DMS153 treated with DMSO at 0.1 percent for 48 hours (cell line): ENCODE measurements around the gene TRAF1.

Source experiments
- DNase-seq: peaks from one replicate; lab custom pipeline; 2025; ENCODE audit not compliant: unreplicated experiment; lab: John Stamatoyannopoulos, UW

TRAF1 gene

DNA sequence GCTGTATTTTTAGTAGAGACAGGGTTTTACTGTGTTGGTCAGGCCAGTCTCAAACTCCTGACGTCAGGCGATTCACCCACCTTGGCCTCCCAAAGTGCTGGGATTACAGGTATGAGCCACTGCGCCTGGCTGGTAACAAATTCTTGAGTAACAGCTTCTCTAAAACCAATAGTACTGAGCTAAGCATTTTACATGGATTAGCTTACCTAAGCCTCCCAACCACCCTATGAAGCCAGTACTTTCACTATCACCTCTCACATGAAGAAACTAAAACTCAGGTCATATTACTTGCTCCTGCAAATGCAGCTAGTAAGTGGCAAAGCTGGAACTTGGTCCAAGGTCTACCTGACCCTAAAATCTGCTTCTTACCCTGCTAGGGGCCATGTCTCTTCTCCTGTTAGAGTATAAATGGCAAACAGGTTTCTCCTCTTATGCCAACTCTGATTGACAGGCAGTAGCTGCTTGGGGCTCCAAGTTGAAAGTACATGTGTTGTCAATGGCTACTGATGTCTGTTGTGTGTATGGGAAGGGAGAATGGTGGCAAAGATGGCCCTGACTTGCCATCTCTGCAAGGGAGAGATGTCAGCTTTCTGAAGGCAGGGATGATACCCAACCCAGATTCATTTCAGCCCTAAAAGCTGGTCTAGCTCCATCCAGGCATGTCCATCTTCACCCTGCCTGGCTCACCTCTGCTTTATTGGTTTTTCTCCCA is 53.6 kb downstream of the TRAF1 start:
- no peak for DNase-seq

DNA sequence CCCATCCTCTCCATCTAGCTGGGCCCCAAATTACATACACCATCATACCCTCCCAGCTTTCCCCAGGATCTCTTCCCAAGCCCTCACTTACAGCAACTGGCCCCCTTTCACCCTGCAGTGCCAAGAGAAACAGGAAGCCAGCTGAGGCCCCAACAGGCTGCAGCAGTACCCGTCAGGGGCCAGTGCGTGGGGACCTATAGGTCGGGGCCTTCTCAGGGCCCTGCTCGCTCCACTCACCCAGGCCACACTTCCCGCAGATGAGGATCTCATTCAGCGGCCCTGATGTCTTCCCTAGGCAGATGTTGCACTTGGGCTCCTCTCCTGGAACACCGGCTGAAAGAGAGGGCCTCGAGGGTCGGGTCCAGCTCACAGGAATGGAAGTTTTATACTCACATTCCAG is 56.4 kb downstream of the TRAF1 start:
- no peak for DNase-seq

DNA sequence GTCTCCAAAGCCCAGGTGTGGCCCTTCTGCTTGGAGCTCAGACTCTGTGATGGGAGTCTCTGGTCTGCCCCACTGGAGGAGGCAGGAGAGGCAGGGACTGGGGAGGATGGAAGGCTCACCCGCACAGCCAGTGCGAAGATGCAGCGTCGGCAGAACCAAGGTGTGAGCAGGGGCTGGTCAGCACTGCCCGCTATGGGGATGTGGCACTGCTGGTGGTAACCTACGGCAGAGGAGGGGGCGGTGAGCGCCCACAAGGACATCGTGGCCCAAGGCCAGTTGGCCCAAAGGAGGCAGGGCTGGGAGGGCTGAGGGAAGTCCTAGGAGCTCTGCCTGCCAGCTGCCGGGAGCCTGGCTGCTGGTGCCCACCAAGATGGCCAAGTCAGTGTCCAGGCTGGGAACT is 56.9 kb downstream of the TRAF1 start:
- no peak for DNase-seq

DNA sequence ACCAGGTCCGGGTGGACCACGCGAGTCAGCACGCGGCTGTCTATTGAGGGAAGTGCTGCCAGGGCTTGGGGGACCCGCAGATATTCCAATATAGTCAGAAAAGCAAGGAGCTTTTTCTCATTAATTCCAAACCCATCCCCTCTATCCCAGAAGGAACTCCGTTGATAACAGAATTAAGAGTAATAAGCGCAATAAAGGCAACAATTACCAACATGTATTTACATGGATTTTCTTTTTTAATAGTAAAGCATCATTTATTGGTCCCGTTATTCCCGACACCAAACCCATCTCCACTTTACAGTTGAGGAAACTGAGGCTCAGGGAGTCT is 57.3 kb downstream of the TRAF1 start:
- DNase-seq, result no peak

DNA sequence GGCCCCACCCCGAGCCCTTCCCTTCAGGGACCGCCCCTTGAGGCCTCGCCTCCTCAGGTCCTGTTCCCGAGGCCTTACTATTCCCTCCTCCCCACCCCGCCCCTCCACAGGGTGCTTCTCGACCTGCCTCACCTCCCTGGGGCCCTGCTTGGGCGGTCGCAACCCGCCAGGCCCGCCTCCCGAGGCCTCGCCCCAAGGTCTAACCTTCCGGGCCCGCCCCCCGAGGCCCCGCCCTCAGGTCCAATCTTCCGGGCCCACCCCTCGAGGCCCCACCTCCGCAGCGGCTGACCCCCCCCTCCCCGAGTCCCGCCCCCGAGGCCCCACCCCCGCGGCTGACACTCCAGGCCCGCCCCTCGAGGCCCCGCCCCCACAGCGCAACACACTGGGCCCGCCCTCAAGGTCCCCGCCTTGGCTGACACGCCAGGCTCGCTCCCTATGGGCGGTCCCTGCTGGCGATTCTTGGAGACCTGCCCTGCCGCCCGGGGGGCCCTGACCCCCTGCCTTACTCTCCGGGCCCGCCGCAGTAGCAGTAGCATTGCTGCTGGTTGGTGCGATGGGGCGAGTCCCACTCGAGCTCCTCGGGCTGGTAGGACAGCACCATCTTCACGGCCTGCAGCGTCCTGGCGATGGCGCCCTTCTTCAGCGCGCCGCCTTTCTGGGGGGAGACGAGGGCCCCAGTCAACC is 57.8 kb downstream of the TRAF1 start:
- DNase-seq, result peak; percentile 89

DNA sequence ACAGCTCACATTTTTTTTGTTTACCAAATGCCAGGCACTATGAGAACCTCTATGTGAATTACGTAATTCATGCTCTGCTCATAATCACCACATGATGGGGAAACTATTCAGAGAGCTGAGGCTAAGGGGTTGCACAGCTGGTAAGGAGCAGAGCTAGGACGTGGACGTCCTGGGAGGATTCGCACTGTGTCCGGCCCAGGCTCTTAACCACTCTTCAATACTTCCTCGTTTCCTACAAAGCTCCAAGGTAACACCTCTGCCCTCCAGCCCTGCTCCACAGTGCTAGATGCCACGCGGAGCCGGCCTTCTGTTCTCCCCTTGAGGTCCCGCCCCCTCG is 58.3 kb downstream of the TRAF1 start:
- DNase-seq, result no peak

DNA sequence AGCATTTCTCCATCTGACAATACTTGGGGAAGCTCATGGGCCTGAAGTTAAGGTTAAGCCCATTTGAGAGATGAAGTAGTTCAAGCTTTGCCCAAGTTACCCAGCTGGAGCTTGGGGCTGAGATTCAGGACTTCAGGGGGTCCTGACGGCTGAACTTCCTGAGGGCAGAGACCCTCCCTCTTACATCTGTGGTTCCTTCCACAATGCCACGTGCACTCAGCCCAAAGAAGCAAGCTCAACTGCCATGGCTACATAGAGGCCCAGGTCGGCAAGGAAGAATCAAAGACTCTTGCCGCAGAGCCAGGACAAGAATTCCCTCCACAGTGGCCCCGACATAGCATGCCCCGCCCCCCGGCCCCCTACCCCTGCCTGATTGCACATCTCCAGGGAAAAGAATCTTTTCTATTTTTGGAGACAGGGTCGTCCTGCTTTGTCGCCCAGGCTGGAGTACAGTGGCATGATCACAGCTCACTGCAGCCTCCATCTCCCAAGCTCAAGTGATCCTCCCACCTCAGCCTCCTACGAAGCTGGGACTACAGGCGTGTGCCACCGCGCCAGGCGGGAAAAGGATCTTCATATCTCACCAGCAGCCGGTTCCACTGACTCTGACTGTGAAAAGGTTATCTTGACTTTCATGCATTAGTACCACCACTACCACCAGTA is 58.8 kb downstream of the TRAF1 start:
- no peak for DNase-seq

DNA sequence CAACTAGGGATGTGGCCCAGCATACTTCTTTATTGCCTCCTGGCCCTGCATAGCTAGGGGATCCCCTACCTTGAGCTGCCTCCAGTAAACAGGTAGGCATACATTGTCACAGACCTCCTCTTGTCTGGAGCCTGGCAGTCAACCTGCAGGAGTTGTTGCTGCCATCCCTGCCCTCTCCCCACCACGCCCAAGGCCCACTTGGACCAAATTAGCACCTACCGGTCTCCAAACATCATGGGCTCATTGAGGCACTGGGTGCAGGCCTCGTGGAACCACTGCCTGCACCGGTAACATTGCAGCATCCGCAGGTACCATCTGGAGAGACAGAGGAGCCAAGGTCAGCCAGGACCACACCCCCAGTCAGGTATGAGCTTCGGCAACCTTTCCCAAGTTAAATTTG is 59.9 kb downstream of the TRAF1 start:
- DNase-seq, result no peak

DNA sequence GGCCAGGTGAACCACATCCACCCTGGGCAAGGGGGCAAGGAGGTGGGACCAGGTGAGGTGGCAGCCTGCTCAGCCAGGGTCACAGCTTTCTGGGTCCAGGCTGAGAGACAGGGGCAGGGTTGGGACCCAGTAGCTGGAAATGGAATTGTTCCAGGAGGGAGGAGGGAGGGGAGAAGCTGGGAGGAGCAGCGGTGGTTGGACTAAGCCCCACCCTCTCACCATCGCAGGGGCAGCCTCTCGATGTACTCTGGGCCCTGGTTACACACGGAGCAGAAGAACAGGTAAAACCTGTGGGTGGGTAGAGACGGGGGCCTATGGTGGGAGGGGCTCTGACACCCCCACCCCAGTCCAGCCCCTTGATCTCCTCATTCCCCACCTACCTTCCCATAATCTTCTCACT is 60.8 kb downstream of the TRAF1 start:
- DNase-seq, result no peak

DNA sequence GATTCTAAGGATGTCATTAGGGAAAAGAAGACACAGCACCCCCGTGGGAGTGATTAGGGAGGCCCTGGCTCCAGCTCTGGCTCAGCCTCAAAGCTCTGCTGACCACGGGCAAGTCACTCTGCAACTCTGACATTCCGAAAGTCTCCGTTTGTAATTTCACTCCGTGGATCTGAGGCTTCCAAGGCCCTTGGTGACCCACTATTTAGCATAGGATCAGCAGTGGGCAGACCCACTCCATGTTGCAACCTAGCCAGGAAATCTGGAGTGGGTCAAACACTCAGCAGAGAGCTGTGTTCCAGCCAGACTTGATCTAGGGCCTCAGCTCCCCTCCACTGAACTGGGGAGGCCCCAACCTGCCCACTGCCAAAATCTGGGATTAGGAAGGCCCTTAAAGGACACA is 61.4 kb downstream of the TRAF1 start:
- DNase-seq, result no peak

DNA sequence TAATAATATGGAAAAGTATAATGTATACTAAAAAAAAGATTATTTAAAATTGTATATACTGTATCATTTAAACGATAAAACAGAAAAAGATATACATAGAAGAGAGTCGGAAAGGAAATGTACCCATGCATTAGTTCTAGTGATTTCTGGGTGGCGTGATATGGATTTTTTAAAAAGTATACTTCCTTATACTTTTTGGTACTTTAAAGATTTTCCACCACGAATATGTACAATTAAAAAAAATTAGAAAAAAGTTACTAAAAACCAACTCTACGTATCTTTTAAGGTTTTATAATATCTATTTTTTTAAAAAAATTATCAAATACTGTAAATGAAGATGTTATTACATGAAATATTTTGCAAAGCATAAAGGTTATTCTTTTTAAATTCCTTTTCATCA is 61.9 kb downstream of the TRAF1 start:
- DNase-seq, result no peak

DNA sequence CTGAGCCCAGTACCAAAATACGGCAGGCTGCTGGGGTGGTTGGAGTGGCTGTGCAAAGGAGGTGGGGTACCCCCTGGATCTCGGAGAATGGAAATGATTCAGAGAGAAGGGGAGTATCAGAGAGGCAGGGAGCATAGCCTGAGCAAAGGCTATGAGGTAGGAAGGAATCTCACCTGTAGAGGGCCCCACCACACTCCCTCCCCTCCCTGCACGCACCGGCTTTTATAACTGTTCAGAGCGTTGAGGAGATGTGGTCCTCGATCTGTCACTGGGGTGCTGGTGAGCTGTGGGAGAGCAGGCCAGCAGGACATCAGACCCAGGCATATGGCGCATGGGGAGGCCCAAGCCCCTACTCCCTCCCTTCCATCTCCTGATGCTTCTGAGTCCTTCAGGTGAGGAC is 62.8 kb downstream of the TRAF1 start:
- DNase-seq, result no peak

DNA sequence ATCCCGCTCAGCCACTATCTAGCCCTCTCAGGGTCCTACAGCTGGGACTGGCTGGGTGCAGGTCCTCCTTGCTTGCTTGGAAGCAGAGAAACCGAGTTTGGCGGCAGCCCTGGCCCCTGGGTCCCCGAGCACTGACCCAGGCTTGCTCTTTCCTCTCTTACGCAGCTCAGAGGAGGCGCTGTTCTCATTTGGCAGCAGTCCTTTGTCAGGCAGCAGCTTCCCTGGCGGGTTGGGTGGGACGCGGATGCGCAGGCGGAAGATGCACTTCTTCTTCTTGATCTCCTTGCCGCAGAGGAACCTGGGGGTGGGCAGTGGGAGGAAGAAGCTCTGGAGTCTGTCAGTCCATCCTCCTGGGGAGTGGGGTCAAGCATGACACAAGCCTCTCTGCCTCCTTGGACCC is 64.1 kb downstream of the TRAF1 start:
- DNase-seq, result no peak

DNA sequence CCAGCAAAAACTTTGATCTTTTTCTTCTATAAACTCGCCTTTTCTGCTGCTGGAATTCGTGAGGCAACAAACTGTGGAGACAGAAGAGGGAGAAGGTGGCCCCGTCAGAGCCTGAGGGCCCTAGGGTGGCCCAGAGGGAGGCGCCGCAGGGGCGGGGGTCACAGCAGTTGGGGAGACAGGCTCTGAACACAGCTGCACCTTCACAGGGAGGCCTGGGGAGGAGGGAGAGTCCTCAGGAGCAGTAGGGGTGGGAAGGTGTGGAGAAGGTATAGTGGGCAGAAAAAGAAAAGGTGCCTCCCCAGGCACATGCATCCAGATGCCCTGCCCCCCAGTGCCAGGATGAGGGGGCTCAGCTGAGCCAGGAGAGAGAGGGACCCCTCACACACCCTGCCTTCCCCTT is 64.7 kb downstream of the TRAF1 start:
- no peak for DNase-seq

DNA sequence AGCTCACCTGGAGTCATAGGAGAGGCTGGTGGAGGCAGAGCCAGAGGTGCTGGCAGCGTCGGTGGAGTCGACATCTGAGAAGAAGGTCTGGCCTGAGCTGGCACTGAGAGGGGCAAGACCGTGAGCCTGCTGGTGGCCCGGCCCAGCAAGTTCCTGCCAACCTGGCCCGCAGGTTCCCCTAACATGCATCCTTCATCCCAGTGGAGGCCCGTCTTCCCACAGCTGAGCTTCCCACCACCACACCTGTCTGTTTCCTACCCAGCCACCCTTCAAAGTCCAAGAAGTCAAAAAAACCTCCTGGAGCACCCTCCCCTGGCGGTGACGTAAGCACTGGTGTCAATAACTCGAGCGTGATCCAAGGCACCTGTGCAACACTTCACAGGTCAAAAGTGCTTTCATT is 66.5 kb downstream of the TRAF1 start:
- no peak for DNase-seq

DNA sequence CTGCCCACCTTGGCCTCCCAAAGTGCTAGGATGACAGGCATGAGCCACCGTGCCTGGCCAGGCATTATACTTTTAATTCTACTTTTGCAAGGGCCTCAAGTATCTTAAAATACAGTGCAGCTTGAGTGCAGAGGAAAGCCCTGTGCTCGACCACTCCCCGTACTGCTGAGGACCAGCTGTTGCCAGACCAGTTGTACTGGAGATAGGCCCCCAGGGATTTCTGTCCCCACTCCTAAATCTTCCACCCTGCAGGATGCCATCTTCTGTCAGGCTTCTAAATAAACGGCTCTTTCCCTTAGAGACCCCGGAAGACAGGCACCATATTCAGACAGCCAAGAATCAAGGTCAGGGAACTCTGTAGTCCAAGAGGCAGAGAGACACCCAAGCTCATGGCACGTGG is 67.2 kb downstream of the TRAF1 start:
- no peak for DNase-seq

DNA sequence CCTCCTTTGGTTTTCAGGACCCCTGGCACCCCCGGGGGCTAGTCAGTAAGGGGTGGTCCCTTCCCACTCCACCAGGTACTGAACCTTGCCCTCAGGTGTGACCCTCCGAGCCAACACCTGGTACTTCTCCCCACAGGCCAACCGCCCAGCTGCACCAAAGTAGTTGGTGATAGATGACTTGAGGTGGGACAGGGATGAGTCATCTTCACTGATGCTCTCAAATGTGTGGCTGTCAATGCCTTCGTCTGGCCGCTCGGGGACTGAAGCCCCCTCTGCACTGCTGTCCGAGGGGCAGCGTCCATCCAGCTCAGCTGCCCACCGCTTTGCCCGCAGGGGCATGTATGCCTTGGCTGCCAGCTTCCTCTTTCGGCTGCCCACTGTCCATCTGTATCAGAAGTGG is 68.7 kb downstream of the TRAF1 start:
- no peak for DNase-seq

DNA sequence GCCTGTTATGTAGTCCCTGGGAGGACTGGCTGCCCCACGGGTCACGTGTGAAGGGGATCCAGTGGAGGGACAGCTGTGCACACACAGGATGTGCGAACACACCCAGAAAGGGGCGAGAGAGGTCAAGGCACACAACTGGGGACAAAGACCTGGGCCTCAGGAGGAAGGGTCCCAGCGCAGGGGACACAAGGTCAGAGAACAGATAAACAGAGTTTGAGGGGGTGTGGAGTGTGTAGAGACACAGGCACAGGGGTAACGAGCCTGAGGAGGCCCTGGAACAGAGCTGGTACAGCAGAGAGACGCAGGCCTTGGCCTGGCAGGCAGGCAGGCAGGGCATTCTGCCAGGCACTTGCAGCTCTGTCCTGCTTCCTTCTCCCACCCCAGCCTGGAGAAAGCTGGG is 69.1 kb downstream of the TRAF1 start:
- no peak for DNase-seq

DNA sequence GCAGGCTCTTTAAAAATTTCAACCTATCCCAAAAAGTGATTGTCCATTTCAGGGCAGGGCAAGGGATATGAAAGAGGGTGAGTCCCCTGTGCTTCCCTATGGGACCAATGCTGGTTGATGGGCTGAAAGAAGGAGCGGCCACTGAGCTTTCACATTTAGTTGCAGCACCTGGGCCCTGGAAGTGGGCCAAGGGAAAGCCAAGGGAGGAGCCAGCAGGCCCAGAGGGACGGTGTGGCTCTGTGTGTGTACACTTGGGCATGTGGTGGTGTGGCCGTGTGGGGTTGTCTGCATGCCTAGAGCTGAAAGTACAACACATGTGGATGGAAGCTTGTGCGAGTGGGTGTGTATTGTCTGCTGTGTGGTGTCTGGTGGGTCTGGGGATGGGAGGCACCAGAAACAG is 69.9 kb downstream of the TRAF1 start:
- DNase-seq, result peak; percentile 31

DNA sequence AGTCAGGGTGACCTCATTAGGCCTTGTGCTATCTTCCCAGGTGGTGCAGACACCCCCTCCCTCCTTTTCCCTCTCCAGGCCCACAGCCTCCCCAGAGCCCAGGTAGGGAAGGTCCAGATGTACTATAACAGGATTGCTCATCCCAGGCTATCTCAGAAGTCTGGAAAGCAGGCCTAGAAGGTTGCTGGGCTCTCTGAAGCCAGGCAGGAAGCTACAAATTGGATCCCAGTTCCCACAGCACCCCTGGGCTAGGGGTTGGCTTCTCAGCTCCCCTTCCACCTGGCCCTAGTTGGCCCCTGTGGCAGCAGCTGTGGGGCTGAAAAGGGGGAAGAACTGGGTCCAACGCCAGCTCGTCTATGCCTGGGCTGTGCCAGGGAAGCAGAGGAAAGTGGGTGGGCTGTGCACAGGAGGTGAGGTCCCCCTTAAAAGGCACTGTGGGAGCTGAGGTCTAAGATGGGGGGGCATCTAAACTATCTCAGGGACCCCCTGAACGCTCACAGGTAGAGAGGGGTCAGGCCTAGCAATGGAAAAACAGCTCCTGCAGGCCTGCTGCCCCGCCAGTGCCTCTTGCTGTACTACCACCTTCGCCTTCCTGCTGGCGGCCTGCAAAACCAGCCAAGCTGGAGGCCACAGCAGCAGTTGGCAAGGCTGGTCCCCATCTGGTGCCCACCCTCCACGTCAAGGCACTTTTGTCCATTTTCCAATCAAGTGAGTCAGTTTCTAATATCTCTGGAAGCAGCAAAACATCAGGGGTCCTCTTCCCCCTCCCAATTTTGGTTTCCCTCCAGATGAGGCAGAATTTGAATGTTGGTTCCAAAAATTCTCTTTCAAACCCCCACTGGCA is 70.5 kb downstream of the TRAF1 start:
- DNase-seq, result no peak

DNA sequence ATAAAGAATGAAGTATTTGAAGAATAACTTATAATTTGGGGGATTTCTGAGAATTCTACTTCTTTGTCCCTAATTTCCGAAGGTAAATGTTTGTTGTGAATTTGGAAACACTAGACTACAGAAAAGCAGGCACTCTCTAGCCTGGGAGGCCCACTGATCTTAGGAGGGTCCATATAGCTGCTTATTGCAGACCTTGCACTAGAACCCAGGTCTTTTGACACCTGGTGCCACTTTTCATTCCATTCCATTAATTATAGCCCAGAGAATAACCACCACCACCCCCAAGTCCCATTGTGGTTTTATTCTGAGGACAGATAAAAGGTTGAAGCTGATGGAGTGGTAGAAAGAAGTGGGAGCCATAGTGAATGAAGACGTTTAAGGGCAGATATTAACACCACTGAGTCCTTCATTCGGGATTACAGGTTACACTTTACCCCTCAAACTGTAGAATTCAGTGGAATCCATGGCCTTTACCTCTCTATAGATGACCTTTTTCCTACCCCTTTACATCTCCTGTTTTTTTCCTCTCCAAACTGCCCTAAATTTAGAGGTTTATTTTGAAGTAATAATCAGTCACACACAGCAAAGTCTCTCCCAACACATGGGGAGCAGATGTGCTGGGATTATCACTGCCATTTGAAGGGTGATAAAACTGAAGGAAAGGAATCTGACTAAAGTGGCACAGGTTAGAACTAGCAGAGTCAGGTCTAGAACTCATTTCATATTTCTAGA is 71.8 kb downstream of the TRAF1 start:
- DNase-seq, result no peak
